Urothelium cell line (cell line): ENCODE results near the gene AEN.

Experiments used
- DNase-seq: peaks from one replicate; pipeline ENCODE4 v3.0.0; 2011; ENCODE audit warnings: low spot score, mixed read lengths
- FAIRE-seq: peaks from 2 replicates; lab custom pipeline; 2011; peaks lifted over from hg19 to GRCh38; lab: Jason Lieb, UNC

AEN gene

DNA sequence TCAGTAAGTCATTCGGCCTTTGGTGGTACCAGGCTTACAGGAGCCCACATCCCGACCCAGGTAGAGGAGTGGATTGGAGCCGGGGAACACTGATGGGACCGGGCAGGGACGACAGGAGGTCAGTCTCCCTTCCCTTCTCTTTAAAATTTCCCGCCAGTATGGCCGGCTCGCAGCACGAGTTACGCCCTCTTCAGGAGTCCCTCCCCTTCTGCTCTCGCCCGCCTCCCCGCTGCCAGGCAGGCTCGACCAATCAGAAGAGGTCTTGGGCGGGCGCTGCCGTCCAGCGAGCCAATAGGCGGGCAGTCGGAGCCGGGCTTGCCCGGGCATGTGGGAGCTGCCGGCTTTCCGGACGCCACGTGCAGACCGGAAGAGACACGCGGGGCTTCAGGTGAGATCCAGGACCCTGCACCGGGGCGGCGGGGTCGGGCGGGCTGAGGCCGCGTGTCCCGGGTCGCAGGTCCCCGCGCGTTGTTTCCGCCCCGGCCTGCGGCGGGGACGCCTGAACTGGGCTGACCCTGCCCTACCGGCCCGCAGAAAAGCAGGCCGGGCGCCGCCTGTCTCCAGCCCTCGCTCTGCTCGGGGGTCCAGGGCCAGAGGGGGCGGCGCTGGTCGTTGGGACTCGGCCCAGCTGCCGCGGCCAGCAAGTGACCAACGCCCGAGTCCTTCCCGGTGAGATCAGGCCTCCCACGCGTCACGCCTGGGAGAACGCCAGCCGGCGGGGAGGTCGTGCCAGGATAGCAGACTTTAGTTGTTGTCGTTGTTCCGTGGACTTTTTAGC is at the start of gene AEN:
TSS of gene AEN (plus strand) at position 346 of the 778 bp plus-strand sequence. CDS start 4,870 bp downstream, outside the sequence.
- DNase-seq = peak; percentile 99
- no peak for FAIRE-seq

GRCh38 chr15:88571852-88572259 is 49.3 kb upstream of the AEN start:
- DNase-seq (no peak), FAIRE-seq (no peak)

DNA sequence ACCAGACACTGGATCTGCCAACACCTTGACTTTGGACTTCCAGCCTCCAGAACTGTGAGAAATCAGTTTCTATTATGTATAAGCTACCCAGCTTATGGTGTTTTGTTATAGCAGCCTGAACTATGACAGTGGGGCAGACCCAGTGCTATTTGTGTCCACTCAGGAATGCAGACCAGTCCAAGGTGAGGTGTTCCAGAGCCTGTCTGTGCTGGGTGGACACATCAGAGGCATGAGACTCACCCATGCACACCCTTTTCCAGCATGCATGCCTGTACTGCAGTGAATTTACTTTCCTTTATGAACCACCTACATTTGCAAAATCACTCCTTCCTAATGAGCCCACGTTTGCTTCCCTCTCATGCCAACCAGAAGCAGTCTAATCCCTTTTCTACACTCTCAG is 47.1 kb upstream of the AEN start:
- FAIRE-seq (no peak), DNase-seq (no peak)

DNA sequence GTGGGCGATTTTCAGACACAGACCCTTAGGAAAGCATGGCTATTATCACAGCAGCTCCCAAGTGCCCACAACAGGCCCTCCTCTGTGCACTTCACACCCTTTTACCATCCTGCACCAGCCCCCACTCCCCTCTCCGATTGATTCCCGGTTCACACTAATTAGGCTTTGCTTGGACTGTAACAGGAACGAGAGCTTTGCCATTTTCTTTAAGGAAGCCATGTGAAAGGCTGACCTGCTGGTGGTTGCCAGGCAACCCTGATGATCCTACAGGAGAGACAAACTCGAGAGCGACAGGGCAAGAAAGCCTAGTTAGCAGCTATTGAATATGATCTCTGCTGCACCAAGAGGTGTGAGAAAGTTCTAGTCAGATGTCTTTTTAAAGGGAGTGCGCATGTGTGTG is 46.5 kb upstream of the AEN start:
- DNase-seq = no peak
- no peak for FAIRE-seq

DNA sequence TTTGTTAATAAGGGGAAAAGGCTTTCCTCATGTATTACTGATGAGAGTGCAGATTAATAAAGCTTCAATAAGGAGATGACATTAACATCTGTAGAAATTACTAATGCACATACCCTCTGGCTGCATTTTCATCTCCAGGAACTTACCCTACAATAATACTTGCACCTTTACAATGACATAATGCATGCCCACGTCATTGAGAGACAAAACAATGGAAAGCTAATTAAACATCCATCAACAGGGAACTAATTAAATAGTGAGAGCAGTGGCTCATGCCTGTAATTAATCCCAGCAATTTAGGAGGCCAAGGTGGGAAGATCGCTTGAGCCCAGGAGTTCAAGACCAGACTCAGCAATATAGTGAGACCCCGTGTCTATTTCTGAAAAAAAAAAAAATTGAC is 41.8 kb upstream of the AEN start:
- FAIRE-seq = no peak
- DNase-seq = no peak

DNA sequence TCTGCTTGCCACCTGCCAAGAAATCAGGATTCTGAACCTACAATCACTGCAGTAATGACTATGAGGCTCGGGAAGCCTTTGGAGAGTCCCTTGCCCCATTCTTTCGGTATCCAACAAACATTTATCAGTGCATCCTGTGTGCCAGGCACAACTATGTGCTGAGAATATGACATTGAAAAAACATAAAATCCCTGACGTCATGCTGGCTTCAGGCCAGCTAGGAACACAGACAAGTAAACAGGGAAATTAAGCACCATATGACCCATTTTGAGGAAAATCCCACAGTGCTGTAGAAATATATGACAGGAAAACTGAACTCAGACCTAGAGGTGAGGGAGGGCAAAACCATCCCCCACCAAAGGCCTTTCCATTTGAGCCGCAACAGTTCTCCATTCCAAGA is 40.6 kb upstream of the AEN start:
- FAIRE-seq = no peak
- DNase-seq = no peak

GRCh38 chr15:88586401-88587162 is 34.6 kb upstream of the AEN start:
- FAIRE-seq (no peak), DNase-seq (no peak)

- no peak for FAIRE-seq
- DNase-seq = no peak
Observed at GRCh38 chr15:88590759-88591158, 30.4 kb upstream of the AEN start.

GRCh38 chr15:88591384-88591783 is 29.8 kb upstream of the AEN start:
- DNase-seq (no peak), FAIRE-seq (no peak)

DNA sequence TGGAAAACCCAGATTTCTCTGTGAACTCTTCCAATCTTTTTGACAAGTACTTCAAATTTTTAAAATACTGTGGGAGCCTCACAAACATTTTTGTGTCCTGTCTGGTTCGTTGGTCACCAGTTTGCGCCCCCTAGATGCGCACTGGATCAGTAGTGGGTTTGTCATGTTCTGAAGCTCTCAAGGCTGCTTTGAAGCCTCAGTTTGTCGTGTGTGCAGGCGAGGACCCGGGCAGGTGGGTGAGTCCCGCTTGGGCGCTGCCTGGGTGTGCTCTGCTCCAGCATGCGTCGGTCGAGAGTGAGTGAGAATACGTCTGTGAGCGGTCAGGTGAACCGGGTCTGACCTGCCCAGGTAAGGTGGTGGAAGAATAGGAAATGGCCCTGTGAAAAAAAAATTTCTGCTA is 17.3 kb upstream of the AEN start:
- FAIRE-seq (no peak), DNase-seq (no peak)

GRCh38 chr15:88604381-88605188 is 16.6 kb upstream of the AEN start:
- no peak for FAIRE-seq
- no peak for DNase-seq

DNA sequence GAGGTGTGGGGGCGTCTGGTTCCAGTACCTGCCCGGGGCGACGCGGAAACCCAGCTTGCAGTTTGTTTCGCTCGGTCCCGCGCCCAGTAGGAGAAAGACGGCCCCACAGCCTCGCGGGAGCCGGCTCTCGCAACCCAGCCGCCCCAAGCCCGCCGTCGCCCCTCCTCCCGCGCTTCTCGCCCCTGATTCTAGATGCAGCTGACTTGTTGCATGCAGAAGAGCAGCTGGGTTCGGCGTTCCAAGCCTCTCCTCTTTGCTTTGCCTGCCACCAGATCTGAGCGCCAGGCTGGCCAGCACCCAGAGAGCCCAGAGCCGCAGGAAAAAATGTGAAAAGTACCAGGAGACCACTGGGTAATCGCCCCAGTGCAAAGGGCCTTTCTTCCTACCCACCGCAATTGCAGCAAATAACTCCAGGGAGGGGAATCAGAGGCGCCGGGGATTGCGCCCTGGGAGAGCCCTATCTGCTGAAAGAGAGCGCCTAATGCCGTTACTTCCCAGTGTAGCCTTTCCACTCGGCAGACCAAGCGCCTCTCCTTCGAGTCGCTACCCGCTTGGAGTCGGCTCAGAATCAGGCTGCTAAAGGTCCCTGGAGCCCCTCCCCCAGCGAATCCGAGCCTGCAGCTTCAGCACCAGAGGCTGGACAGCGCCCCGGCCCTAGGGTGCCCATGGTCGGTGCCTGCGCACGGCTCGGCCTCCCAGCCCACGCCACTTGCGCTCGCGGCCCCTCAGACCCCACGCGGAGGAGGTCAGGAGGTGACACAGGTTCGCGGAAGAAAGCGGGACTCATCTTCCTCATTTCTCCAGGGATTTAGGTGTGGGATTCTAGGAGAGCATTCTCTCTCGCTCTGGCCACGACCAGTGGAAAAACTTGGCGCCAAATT is 15.7 kb upstream of the AEN start:
- peak; percentile 75 for DNase-seq
- FAIRE-seq = peak; percentile 50

DNA sequence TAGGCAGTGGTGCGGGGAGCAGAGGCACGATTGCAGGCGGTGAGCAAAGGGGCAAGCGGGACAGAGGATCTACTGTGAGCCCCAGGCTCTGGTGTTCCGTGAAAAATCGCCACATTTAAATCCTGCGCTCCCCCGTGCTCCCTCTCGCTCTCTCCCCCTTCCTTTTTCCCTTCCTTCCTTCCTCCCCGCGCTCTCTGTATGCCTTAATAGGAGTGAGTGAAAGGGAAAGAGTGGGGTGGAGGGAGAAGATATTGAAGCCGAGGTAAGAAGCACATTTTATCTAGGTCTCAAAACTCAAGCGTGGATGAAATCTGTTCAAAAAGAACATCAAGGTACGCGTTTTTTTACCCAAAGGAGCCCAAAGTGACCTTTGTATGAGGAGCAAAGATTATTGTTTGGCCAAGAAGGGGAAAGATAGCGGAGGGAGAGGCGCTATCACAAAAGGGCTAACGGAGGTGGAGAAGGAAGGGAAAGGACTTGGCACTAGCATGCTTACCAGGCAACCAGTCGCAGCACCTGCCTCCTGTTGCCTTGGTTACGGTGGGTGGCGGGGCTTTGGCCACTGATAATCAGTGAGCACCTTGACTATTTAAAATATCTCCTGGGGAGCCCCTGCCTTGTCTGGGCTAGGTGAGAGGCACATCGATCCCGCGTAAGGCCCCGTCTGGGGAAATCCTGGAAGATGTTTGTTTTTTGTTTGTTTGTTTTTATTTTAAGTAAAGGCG is 14.9 kb upstream of the AEN start:
- no peak for FAIRE-seq
- no peak for DNase-seq

- DNase-seq = no peak
- no peak for FAIRE-seq
Observed at GRCh38 chr15:88607951-88608350, 13.2 kb upstream of the AEN start.

DNA sequence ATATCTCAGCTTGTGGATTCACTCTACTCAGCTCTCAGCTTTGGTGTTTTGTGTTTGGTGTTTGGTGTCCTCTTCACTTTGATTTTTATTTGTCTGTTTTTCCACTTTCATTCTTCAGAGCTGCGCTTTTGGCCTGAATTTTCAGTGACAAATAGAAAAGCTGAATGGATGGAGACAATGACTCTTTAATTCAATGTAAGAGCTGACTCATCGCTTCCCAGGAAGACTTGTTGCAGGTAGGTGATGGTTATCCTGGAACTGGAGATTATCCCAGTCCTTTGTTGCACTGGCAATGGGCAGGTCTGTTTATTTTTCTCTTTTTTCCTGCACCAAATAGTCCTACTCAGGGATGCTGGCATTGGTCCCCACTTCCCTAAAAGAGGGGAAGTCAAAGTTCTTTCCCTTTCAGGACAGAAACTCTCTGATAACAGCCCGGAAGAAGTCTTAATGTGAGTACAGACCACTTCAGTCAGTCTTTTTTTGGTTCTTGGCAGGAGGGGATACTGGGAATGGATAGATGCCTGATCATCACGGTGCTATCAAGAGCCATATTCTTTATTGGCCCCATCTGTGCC is 12.4 kb upstream of the AEN start:
- FAIRE-seq (no peak), DNase-seq (no peak)

GRCh38 chr15:88609344-88610090 is 11.6 kb upstream of the AEN start:
- FAIRE-seq = no peak

GRCh38 chr15:88610701-88611231 is 10.4 kb upstream of the AEN start:
- FAIRE-seq = no peak
- DNase-seq = no peak

More at GRCh38 chr15:88609344-88610090, 11.6 kb upstream of the AEN start:
- DNase-seq = no peak

GRCh38 chr15:88612186-88612796 is 8.8 kb upstream of the AEN start:
- DNase-seq (no peak), FAIRE-seq (no peak)
